SIG-M5 (cell line): ENCODE measurements around the gene EIF4H.
"Not testable (repeated sequence)": the region's sequence is repeated elsewhere in the genome, so short reads cannot be mapped to it uniquely, and the experiment has no call there.

Source experiments
- DNase-seq: peaks from one replicate; lab custom pipeline; 2025; lab: John Stamatoyannopoulos, UW

The EIF4H gene

GRCh38 chr7:74224907-74225306, 50.8 kb downstream of the EIF4H start:
- DNase-seq: not testable (repeated sequence)

- DNase-seq: no peak
Measured at GRCh38 chr7:74225400-74225799, 51.2 kb downstream of the EIF4H start.

DNA sequence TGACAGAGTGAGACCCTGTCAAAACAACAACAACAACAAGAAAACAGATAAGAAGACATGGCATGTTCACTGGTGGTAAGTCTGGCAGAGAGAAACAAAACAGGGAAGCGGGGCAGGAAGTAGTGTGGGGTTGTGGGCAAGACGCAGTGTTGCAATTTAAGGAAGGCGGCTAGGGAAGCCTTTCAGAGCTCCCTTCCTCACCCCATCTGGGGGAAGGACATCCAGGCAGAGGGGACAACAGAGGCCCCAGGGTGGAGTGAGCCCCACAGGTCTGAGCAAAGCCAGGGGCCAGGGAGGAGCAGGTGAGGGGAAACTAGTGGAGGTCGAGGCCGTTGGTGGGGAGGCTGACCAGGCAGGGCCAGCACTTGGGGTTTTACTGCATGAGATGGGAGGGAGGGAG, 52.5 kb downstream of the EIF4H start:
- DNase-seq: peak; percentile 26

DNA sequence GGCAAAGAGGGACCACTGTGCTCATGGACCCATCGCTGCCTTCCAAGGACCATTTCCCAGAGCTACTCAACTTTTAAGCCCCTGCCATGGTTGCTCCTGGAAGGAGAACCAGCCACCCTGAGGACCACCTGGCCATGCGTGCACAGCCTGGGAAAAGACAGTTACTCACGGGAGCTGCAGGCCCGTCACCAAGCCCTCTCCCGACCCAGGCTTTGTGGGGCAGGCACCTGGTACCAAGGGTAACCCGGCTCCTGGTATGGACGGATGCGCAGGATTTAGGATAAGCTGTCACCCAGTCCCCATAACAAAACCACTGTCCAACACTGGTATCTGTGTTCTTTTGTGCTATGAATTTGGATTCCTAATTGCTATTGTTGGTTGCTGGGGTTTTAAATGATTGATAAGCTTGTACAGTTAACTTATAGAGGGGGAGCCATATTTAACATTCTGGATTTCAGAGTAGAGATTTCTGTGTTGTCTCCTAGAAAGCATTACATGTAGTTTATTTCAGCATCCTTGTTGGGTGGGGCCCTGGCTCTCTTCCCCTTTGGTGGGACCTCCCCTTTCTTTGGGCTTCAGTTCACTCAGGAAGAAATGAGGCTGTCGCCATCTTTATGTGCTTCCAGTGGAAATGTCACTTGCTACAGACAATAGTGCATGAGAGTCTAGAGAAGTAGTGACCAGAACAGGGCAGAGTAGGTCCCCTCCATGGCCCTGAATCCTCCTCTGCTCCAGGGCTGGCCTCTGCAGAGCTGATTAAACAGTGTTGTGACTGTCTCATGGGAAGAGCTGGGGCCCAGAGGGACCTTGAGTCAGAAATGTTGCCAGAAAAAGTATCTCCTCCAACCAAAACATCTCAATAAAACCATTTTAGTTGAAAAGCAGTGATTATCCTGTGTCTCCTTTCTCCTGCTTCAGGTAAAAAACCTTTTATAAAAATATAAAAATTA, 55.1 kb downstream of the EIF4H start:
- no peak for DNase-seq

- peak; percentile 46 for DNase-seq
Measured at GRCh38 chr7:74230446-74231231, 56.5 kb downstream of the EIF4H start.

- no peak for DNase-seq
Measured at GRCh38 chr7:74231232-74231590, 57.1 kb downstream of the EIF4H start.

DNA sequence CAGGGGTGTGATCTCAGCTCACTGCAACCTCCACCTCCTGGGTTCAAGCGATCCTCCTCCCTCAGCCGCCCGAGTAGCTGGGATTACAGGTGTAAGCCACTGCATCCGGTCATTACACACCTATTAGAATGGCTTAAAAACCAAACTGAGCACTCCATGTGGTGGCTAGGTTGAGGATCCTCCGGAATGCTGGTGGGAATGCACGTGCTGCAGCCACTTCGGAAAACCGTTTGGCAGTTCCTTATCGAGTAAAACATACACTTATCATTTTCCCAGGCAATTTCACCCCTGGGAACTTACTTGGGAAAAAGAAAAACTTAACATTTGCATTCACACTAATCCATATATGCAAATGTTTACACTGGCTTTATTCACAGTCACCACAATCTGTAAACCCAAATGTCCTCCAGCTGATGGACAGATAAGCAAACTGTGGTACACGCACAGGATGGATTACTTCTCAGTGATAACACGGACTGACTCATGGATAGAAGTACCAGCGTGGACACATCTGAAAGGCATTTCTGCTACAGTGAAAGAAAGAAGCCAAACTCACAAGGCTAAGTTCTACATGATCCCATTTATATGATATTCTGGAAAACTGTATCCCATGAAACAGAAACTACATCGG, 59.6 kb downstream of the EIF4H start:
- DNase-seq: no peak

- DNase-seq: no peak
Measured at GRCh38 chr7:74235518-74236268, 61.5 kb downstream of the EIF4H start.

- no peak for DNase-seq
Measured at GRCh38 chr7:74236284-74236683, 62.1 kb downstream of the EIF4H start.

- DNase-seq: no peak
Measured at GRCh38 chr7:74240482-74240881, 66.3 kb downstream of the EIF4H start.

- no peak for DNase-seq
Measured at GRCh38 chr7:74242122-74242443, 67.9 kb downstream of the EIF4H start.

DNA sequence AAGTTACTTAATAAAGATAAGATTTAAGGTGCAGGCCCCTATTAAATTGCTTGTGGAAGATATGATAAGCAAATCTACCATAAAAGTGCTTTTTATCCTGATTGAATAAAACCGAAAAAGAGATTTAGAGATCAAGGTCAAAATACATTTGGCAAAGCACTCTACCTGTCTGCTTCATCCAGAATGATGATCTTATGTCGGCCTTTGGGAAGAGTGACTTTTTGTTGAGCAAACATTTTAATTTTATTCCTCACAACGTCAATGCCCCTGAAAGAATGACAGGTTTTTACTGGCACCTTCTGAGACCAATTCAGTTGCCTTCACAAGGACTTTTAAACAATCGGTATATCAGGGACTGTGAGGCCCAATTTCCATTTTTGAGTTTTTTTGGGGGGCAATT, 72.3 kb downstream of the EIF4H start:
- DNase-seq: no peak
